Midbrain (tissue), 1 donor: Measurements from ENCODE around the gene FGD6.

Experiments used
- DNase-seq: peaks from one replicate; lab custom pipeline; 2025; lab: John Stamatoyannopoulos, UW

Gene FGD6

DNA sequence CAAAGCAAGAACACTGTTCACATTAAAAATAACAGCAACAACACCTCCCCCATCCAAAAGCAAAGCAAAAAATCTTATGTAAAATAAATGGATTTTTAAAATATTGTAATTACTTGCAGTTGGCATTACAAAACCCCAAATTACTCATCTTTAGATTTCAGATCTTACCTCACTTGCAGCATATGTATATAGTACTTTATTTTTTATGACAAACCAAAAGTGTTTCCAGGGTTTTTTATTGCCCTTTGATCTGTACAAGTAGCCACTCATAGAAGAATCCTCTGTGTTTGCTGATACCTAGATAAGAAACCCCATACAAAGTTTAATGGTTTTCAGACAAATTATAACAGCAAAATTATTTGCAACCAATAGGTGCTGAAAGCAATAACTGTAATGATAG, 131.7 kb downstream of the FGD6 start:
- DNase-seq = no peak

DNA sequence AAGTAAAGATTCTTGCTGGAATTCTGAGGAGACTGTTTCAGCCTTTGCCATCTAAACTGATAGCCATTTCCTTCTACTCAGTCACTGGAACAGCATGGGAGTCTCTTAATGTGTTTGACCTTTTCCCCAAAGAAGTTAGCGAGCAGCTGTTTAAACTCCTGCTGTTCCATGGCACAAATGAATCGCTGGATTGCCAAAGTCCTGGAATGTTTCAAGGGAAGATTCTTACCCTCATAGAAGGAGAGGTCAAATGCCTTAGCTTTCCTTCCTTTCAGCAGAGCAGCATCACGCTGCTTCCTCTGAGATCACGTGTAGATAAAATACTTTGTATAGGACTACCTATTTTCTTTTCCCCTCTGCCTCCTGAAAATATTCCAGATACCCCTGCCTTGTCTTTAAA, 133.3 kb downstream of the FGD6 start:
- DNase-seq = peak; percentile 32

DNA sequence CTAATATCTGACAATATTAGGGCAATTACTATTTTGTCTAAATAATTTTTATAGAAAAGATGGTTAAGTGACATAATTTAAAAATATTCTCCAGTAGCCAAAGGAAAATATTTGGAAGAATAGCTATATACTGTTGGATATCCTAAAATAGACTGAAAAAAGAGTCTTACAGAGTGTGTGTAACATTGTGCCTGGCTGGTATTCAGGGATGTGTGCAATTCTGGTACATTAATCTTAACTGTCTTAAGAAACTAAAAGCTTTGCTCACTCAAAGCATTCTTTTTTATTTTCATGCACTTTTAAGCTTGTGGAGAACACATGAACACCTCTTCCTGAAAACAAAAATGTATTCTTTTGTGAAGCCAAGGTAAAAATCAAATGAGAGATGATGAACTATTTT, 133.8 kb downstream of the FGD6 start:
- no peak for DNase-seq

DNA sequence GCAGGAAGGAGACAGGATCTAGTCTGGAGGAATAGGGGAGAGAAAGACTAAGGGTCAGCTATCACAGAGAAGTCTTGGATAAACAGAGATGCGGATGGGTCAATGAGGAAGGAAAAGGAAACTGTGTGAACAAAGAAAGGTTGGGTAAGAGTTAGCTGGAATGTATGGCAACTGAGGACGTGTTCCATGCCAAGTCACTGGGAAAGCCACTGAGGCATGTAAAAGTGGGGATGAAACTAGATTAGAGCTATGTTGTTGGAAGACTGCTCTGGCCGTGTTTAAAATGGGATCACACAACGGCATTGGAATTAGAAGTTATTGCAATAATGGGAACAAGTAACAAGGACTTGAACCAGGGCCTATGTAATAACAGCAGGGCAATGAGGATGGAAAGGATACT, 139.9 kb downstream of the FGD6 start:
- no peak for DNase-seq

DNA sequence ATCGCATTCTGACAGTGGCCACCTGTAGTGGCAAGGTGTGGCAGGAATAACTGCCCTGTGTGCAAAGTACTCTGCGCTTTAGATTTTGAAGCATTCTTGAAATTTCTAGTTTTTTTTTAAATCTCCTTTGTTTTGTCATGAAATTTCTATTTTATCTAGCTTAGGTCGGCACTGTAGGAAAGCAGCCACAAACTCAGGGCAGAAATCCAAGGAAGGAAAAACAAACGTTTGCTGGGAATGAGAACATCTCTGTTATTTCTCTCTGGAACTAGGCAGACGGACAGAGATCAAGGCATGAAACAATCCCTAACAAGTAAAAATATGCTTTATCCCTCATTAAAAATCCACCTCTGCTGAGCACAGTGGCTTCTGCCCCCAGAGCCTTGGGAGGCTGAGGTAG, 142.5 kb downstream of the FGD6 start:
- peak; percentile 3 for DNase-seq

DNA sequence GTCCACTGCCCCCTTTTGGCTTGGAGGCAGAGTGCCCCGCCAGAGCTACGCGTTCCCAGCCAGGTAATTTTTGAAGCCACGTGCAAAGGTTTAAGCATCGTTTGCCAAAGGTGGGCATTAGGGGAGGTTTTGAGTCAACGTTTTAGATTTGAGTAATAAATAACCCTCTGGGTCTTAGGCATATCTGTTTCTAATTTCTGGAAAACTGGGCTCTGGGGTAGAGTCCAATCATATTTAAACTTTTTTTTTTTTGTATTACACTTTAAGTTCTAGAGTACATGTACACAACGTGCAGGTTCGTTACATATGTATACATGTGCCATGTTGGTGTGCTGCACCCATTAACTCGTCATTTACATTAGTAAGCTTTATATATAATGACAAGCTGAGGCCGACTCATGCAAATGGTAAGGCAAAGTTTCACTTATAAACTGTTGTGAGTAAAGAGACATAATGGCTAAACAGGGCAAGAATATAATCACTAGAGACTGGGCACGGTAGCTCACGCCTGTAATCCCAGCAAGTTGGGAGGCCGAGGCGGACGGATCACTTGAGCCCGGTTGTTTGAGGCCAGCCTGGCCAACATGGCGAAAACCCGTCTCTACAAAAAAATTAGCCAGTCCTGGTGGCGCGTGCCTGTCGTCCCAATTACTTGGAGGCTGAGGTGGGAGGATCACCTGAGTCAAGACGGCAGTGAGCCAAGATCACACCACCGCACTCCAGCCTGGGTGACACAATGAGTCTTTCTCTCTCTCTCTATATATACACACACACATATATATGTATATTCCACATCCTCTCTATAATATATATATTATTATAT, 143.4 kb downstream of the FGD6 start:
- DNase-seq = no peak

DNA sequence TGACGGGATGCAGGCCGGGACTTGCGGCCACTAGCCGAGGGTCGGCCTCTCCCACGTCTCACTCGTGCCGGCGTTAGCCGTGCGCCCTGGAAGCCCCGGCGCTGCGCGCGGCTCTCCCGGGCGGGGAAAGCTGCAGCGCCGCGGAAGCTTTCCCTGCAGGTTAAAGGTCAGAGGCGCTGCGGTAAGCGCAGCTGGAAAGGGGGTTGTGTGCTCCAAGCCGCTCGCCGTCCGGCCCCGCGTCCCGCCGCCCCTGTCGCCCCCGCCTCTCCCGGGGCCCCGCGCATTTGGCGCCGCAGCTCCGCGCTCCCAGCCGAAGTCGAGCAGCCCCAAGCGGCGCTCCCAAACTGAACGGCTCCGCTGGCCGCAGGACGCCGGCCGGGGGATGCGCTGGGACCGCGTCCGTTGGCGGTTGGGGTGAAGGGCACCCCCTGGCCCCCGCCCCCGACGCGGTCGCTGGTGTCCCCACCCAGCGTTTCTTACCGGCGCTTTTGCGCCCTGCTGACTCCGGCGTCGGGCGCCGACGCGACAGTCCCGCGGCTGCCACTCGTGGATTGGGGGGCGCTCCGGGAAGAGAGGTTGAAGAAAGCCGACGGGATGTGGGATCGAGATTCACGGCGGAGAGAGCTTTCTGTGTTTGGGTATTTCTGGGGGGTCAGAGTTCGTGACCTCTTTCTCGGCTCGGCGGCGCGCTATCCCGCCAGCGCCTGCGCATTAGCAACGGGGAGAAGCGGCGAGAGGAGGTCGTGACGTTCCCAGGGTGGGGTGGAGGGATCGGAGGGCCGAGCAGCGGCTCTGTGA, 144.2 kb downstream of the FGD6 start, which contains the start of gene NR2C1:
NR2C1 (minus strand) TSS at position 719 of the 798 bp plus-strand sequence. CDS start 6,234 bp downstream, outside the sequence.
- DNase-seq = peak; percentile 94

DNA sequence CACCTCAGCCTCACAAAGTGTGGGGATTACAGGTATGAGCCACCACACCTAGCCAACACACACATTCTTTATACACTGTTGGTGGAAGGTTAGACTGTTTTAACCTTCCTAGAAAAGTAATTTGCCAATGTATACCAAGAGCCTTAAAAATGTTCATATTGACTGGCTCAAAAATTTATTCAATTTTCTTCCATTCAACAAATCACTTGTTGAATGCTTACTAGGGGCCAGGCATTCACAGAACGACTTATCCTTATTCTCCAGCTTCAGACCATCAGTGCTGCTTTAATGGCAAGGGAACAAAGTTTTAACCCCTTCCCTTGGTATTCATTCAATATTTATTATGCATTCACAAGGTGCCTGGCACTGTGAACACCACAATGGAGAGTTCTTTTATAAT, 146.9 kb downstream of the FGD6 start:
- DNase-seq = no peak

DNA sequence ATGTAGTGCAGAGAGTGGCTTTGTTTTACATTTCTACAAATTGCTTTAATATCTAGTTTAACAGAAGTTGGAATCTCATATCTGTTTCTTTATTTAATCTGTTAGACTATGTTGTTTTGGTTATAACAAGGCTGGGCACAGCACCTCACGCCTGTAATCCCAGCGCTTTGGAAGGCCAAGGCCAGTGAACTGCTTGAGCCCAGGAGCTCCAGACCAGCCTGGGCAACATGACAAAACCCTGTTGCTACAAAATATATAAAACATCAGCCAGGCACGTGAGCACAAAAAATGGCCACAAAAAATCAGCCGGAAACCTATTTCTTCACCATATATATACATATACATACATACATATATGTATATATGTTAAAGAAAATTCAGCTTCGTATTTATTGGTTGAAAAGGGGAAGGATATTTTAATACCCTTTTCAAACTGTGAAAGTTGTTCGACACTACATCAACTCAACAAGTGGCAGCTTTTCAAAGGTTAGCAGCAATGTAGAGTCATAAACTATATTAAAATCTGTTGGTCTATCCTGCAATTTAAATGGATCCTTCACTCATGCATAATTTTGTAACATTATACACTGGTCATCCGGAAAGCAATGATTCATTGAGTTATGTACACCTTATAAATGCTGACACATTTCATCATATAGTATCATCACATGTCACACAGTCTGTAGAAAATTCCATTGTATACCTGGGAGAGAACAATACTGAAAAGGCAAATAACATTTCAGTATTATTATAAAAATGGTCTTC, 151.0 kb downstream of the FGD6 start:
- DNase-seq = no peak

DNA sequence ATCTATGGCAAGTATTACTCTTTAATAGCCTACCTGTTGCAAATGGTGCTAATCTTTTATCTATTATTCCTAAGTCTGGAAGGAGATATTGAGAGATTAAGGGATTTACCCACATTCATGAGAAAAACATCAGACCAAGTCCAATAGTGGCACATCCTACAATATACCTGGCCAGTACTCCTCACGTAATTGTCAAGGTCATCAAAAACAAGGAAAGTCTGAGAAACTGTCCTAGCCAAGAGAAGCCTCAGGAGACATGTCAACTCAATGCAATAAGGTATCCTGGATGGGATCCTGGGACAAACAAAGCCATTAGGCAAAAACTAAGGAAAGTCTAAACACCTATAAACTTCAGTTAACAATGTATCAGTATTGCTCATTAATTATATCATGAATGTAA, 156.3 kb downstream of the FGD6 start:
- no peak for DNase-seq

DNA sequence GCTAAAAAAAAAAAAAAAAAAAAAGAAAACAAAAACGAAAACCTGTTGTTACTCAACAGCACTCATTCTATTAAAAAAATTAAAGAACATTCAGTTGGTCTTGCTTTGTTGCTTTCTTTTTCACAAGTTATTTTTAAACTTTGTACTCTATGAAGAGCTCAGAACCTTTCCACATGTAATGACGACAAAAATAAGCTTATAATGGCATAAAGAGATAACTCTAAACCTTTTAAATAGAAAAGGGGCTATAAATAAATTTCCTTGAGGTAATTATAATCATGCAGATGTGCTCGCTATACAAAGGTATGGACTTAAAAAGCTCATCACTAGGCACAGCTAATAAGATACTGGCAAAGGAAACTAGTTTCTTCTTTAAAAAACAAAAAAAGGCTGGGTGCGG, 157.3 kb downstream of the FGD6 start:
- DNase-seq = no peak

DNA sequence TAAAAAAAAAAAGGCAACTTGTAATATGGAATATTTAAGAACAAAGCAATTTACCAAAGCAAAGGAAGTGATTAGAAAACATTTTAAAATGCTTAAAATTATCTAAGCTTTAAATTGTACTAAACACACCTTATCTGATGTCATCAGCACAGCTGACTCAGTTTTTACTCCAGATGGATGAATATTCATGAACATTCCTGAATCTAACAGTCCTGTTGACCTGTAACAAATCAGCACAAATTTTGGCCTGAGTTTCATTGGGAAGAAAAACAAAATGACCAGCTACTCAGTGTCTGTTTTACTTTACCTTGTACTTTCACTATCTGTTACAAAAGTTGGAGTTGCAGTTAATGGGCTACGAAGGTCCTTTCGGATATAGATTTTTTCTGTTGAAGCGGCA, 159.8 kb downstream of the FGD6 start:
- no peak for DNase-seq

DNA sequence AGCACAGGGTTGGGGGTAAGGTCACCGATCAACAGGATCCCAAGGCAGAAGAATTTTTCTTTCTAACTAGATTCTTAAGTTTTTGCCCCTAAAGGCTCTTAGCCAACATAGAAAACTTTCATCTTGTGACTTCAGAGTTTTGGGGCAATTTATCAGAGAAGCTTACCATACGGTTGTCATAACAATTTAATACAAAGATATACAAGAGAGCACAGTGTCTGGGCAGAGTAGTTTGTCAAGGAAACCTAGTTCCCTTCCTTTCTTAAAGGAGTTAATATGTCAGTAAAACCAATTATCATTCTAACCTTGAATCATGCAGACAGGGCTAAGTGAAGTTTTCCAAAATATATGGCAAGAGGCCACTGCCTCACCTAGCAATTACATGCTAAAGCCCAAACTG, 162.2 kb downstream of the FGD6 start:
- DNase-seq = no peak

DNA sequence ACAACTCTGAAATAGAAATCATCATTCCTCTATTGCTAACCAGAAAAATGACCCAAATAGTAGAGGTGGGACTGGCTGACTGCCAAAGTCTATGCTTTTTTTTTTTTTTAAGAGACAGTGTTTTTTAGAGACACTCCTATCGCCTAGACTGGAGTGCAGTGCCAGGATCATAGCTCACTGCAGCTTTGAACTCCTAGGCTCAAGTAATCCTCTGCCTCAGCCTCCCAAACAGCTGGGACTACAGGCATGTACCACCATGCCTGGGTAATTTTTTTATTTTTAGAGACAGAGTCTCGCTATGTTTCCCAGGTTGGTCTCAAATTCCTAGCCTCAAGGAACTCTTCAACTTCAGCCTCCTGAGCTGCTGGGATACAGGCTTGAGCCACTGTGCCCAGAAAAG, 163.1 kb downstream of the FGD6 start:
- DNase-seq = no peak

DNA sequence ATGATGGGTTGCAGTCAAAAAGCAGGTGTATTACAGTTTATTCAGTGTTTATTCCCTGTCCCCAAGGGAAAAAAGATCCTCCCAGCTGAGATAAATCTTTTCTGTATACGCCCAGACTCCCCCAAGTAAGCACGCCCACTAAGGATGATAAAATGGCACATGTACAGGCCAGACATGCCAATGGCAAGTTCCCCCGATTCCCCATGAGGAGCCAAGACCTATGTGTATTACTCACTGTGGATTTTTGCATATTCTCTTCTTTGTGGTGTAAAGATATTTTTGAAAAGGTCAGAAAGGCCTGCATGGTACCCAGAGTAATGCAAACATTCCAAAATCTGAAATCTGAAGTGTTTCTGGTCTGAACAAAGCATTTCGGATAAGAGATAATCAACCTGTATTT, 166.0 kb downstream of the FGD6 start:
- no peak for DNase-seq

DNA sequence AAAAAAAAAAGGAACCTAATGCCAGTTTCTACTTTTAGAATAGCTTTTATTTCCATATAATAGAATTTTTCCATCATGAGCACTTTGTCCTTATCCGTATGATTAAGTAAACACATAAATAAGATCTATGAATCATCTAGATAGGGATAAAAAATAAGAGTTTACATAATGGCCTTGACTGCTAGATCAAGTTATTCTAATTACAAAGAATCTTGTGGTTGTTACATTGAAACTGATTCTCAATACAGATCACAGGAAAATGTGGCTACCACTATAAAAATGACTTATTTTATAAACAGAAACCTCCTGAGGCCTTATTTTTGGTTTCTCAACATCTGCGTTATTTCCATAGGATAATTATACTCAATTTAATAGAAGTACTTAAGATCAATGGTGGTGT, 179.4 kb downstream of the FGD6 start:
- DNase-seq = no peak

DNA sequence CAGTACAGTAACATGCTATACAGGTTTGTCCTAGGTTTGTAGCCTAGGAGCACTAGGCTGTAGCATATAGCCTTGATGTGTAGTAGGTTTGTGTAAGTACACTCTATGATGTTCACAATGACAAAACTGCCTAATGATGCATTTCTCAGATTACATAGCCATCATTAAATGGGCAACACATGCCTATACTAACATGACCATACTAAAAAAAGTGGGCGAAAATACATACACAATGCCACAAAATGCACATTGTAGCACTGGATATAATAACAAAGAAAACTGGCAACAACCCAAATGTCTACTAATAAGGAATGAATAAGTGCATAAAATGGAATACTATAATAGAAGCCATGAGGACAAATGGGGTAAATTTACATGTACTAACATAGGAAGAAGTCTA, 182.5 kb downstream of the FGD6 start:
- DNase-seq = no peak
